NCI-H128 (cell line): ENCODE data around the gene NLRP7.
"Not testable (repeated sequence)": the region's sequence is repeated elsewhere in the genome, so short reads cannot be mapped to it uniquely, and the experiment has no call there.

Experiments used
- DNase-seq: peaks from one replicate; lab custom pipeline; 2025; ENCODE audit not compliant: unreplicated experiment; lab: John Stamatoyannopoulos, UW

NLRP7 gene

DNA sequence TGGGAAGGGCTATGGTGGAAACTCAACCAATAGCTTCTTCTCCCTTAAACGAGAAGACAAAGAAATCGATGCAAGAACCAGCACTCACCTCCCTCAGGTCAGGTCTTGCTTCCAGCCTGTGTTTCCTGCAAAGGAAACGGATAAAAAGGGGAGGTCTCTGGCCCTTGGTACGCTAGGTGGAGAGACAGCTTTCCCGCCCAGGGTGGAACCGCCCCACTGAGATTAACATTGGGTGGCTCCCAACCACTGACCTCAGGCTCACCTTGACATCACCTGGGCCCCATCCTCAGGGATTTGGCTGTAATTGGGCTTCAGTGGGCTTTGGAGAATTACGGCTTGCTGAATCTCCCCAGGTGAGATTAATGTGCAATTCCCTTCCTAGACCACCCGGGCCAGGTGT is at the start of gene NLRP7:
Gene NLRP7, minus strand, starts transcription at position 150 of the 400 bp plus-strand sequence.
- DNase-seq, result no peak

DNA sequence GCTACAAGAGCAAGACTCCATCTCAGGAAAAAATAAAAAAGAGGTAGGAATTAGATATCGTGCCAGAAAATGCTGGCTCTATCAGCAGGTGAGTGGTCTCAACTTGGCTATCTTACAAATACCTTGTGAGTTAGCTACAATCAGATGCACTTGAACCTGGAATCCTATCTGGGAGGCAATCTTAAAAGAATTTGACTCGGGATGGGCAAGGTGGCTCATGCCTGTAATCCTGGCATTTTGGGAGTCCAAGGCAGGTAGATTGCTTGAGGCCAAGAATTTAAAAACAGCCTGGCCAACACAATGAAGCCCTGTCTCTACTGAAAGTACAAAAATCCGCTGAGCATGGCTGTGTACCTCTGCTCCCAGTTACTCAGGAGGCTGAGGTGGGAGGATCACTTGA is 48.2 kb upstream of the NLRP7 start:
- no peak for DNase-seq

DNA sequence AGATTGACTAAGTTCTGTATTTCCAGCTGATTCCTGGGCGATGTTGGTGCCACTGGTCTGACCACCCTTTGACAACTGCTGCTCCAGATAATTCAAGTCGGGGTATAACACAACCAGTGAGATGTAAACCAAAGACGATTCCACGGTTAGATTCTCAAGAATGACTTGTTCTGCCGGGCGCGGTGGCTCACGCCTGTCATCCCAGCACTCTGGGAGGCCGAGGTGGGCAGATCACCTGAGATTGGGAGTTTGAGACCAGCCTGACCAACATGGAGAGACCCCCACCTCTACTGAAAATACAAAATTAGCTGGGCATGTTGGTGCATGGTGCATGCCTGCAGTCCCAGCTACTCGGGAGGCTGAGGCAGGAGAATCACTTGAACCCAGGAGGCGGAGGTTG is 42.2 kb upstream of the NLRP7 start:
- not testable (repeated sequence) for DNase-seq

DNA sequence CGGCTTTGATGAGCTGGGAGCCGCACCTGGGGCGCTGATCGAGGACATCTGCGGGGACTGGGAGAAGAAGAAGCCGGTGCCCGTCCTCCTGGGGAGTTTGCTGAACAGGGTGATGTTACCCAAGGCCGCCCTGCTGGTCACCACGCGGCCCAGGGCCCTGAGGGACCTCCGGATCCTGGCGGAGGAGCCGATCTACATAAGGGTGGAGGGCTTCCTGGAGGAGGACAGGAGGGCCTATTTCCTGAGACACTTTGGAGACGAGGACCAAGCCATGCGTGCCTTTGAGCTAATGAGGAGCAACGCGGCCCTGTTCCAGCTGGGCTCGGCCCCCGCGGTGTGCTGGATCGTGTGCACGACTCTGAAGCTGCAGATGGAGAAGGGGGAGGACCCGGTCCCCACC is 35.2 kb upstream of the NLRP7 start:
- not testable (repeated sequence) for DNase-seq

DNA sequence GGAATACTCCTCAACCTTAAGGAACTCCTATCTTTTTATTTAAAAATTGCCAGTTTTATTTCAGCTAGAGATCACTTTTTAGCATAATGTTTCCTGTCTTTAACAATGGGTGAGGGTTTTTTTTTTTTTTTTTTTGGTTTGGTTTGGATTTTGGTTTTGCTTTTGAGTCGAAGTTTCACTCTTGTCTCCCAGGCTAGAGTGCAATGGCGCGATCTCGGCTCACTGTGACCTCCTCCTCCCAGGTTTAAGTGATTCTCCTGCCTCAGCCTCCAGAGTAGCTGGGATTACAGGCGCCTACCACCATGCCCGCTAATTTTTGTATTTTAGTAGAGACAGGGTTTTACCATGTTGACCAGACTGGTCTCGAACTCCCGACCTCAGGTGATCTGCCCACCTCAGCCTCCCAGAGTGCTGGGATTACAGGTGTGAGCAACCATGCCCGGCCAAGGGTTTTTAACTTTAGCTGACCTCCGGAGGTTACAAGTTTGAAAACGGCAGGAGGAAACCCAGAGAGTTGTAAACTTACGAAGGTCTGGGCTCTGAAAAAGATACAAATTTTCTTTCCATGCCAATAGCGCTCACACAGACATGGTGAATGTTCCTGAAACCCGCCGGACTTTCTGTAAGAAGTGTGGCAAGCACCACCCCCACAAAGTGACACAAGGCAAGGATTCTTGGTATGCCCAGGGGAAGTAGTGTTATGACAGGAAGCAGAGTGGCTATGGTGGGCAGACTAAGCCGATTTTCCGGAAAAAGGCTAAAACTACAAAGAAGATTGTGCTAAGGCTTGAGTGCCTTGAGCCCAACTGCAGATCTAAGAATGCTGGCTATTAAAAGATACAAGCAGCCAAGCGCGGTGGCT is 26.1 kb upstream of the NLRP7 start:
- DNase-seq, result not testable (repeated sequence)

DNA sequence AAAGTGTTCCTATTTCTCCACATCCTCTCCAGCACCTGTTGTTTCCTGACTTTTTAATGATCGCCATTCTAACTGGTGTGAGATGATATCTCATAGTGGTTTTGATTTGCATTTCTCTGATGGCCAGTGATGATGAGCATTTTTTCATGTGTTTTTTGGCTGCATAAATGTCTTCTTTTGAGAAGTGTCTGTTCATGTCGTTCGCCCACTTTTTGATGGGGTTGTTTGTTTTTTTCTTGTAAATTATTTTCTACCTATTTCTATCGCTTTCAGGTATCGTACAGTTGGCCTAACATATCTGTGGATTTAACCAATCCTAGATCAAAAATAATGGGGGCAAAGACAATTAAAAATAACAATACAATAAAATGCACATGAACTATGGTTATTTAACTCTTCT is 24.1 kb upstream of the NLRP7 start:
- DNase-seq, result not testable (repeated sequence)

DNA sequence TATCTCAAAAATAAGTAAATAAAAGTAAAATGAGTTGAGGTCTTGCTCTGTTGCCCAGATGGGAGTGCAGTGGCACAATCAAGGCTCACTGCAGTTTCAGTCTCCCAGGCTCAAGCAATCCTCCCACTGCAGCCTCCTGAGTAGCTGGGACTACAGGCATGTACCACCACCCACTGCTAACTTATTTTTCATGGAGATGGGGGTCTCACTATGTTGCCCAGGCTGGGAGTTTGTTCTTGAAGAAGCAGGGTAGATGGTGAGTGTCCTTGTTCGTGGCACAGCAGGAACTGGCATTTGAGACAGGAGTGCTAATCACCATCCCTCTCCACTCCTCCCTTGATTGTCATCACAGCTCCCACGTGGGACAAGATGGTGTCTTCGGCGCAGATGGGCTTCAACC is 22.3 kb upstream of the NLRP7 start:
- DNase-seq, result no peak

DNA sequence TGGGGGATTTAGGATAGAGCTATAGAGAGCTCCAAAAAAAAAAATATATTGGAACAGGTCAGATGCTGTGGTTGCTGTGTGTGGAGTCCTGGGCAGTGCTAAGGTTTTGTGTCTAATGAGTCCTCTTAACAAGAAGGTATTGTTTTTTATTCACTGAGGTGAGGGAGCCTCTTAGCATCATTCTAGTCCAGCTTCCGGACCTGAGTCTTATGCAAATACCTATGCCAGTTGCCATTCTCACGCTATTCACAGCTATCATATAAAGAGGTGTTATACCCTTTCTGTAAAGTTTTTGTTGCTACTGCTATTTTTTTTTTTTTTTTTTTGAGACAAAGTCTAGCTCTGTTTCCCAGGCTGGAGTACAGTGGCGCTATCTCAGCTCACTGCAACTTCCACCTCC is 20.3 kb upstream of the NLRP7 start:
- no peak for DNase-seq

DNA sequence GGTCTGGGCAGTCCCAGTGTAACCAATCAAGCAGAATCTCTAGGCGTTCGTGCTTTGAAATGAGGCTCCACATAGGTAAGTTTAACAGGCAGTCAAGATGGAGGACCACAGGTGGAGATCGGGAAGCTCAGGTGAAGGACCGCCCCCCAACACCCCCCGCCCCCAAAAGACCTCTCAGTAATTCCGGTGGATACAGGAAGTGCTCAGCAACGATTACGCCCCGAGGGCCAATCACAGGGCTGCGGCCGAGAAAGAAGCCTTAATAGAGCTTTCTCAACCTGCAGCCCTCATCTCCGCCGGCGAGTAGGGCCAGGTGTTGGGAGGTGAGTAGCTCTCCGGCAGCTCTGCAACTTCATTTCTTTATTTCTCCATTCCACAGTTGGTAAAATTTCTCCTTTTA is 17.7 kb upstream of the NLRP7 start:
- DNase-seq, result not testable (repeated sequence)

DNA sequence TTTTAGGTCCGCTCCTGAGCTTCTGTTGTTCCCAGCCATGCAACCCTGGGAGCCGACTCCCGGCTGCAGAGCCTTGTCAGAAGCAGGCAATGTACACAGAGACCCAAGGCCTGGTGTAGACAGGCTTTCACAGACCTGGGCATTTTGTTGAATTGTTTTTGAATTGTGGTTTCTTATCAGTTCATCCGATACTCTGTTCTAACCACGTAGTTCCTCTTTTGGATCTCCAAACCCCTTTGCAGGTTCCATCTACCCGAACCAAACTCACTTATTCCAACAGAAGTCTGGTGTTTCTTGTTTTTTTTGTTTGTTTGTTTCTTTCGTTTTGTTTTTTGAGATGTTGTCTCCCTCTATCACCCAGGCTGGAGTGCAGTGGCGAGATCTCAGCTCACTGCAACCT is 12.5 kb upstream of the NLRP7 start:
- no peak for DNase-seq

DNA sequence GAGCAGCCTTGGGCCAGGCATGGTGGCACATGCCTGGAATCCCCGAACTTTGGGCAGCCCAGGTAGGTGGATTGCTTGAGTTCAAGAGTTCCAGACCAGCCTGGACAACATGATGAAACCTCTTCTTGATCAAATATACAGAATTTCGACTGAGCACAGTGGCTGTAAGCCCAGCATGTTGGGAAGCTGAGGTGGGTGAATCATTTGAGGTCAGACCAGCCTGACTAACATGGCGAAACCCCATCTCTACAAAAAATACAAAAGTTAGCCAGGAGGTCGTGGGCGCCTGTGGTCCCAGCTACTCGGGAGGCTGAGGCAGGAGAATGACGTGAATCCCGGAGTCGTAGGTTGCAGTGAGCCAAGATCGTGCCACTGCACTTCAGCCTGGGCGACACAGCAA is 8.0 kb upstream of the NLRP7 start:
- no peak for DNase-seq

DNA sequence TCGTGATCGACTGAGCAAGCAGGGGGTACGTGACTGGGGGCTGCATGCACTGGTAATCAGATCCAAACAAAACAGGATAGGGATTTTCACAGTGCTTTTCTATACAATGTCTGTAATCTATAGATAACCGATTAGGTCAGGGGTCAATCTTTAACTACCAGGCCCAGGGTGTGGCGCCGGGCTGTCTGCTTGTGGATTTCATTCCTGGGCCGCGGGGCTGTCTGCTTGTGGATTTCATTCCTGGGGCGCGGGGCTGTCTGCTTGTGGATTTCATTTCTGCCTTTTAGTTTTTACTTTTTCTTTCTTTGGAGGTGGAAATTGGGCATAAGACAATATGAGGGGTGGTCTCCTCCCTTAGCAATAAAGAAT is 6.0 kb upstream of the NLRP7 start:
- not testable (repeated sequence) for DNase-seq

DNA sequence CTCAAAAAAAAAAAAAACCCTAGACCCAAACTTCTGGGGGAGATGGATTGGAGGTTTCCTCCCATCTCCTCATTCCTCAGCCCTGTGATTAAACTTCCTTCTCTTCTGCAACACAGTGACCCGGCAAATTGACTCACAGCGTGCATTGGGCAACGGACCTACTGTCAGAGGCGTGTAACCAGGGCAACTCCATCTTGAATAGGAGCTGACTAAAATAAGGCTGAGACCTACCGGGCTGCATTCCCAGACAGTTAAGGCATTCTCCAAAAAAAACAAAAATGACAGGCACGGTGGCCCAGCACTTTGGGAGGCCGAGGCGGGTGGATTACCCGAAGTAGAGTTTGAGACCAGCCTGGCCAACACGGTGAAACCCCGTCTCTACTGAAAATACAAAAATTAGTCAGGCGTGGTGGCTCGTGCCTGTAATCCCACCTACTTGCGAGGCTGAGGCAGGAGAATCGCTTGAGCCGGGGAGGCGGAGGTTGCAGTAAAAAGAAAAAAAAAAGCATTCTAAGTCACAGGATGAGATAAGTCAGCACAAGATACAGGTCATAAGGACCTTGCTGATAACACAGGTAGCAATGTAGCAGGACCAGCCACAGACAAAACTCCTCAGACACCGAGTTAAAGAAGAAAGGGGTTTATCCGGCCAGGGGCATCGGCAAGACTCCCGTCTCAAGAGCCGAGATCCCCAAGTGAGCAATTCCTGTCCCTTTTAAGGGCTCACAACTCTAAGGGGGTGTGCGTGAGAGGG is 5.4 kb upstream of the NLRP7 start:
- DNase-seq, result no peak

DNA sequence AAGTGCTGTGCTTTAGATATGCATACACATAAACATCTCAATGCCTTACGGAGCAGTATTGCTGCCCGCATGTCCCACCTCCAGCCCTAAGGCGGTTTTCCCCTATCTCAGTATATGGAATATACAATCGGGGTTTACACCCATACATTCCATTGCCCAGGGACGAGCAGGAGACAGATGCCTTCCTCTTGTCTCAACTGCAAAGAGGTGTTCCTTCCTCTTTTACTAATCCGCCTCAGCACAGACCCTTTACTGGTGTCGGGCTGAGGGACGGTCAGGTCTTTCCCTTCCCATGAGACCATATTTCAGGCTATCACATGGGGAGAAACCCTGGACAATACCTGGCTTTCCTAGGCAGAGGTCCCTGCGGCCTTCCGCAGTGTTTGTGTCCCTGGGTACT is 3.2 kb upstream of the NLRP7 start:
- DNase-seq, result not testable (repeated sequence)

DNA sequence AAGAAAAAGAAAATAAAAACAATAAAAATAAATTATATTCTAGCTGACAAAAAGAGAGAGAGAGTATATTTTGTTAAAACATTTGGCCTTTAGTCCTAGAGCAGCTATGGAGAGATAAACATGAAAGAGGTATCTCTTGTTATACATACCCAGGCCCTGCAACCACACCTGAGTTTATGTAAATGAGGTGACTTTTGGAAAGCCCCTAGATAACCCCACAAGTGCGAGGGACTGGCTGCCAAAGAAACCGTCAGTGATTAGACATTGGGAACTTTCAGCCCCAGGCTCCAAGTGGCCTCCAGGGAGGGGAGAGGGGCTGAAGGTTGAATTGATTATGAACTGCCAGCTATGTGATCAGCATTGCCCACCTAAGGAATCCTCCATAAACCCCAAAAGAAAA is 2.1 kb upstream of the NLRP7 start:
- DNase-seq, result no peak

DNA sequence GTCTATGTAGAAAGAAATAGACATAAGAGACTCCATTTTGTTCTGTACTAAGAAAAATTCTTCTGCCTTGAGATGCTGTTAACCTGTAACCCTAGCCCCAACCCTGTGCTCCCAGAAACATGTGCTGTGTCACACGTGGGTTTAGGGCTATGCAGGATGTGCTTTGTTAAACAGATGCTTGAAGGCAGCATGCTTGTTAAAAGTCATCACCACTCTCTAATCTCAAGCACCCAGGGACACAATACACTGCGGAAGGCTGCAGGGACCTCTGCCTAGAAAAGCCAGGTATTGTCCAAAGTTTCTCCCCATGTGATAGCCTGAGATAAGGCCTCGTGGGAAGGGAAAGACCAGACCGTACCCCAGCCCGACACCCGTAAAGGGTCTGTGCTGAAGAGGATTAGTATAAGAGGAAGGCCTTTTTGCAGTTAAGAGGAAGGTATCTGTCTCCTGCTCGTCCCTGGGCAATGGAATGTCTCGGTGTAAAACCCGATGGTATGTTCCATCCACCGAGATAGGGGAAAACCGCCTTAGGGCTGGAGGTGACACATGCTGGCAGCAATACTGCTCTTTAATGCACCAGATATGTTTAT is 3.5 kb downstream of the NLRP7 start:
- not testable (repeated sequence) for DNase-seq

DNA sequence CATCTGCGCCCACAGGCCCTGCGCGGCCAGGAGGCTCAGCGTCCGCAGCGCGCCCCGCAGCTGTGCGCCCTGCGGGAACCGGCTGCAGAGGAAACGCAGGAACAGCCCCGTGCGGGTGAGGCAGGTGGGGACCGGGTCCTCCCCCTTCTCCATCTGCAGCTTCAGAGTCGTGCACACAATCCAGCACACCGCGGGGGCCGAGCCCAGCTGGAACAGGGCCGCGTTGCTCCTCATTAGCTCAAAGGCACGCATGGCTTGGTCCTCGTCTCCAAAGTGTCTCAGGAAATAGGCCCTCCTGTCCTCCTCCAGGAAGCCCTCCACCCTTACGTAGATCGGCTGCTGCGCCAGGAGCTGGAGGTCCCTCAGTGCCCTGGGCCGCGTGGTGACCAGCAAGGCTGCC is 7.8 kb downstream of the NLRP7 start:
- DNase-seq, result not testable (repeated sequence)

DNA sequence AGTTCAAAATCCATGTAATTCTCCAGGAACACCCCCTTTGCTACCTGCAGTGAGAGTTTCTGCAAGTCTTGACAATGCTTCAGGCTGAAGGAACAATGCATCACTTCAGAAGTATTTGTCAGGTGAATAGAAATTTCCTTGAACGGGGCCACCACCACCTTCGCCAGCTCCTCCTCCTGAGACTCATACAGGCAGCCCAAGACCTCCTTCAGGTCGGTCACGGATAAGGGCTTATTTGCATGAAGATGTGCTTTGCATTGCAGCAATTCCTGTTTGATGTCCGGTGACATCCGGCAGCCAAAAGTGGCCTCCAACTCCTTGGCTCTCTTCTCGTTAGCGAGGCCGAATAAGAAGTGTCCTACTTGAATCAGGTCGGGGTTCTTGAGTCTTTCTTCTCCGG is 8.4 kb downstream of the NLRP7 start:
- no peak for DNase-seq

DNA sequence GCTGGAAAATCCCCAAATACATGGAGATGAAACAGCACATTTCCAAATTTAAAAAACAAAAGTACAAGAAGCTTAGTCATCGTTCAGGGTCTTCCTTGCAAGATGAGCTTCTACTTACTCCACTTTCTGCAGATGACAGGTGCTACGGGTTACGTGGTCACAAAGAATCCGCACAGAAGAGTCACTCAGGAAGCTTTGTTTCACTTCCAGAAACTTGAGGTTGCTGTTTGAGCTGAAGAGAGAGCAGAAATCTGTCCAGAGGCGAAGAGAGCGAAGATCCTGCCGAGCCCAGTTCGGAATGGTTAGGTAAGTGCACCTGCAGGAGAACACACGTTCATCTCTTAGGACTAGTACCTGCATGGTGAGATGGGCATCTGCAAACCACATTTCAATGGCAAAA is 9.4 kb downstream of the NLRP7 start:
- DNase-seq, result no peak

DNA sequence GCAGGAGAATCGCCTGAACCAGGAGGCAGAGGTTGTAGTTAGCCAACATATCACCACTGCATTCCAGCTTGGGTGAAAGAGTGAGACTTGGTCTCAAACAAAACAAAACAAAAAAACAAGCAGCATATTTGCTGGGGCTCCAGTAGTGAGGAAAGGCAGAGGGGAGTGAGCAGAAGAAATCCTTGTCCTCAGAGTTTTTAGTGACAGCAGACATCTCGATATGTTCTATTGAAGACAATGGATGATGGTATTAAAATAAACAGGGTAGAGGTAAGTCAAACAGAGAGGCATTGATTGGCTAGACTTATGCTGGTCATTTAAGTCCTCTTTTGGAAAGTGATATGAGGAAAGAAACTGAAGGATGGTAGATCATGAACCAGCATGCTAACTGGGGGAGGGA is 19.0 kb downstream of the NLRP7 start:
- DNase-seq, result no peak

DNA sequence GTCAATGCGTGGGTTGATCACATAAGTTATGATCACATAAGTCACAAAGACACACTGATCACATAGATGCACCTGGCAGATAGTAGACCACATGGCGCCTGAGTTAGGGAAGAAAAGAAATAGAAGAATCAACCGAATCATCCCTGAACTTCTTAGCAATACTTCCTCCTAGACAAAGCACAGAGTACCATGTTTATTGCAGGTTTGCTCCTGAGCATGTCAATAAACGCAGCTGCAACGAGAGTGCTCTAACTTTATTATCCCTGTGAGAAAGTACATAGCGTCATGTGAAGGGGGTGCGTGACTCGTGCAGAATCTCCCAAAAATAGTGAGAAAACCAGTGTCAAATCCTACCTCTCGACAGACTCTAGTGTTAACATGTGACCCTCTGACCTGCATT is 24.1 kb downstream of the NLRP7 start:
- no peak for DNase-seq

DNA sequence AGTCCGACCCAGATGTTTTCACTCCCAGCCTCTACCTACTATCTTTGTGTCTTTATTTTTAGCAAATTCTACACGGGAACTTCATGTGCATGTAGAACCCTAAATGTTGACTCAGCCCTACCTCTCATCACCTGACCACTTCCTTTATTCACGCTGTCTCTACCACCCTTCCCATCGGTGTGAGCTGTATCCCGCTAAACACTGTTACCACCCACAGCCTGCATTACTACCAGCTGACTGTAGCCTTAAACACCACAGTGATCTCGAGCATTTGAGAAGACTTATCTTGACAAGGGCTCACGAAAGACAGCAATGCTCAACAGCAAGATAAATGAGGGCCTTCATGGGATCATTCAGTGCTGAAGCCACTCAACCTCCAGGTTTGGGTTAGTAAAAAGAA is 26.2 kb downstream of the NLRP7 start:
- DNase-seq, result no peak
